Activated gamma-delta T cell treated with anti-CD3 and anti-CD28 coated beads, Interleukin-2, amount 50 U/mL, for 16 hours (primary cell): ENCODE data around the gene SLC26A2.
A peak's percentile ranks its signal among the peaks of the same experiment; 100 is the strongest.
"Not testable (repeated sequence)": the region's sequence is repeated elsewhere in the genome, so short reads cannot be mapped to it uniquely, and the experiment has no call there.

Source experiments
- DNase-seq: peaks from one replicate; pipeline ENCODE4 v3.0.0-alpha.2; 2020; ENCODE audit warnings: low read depth

SLC26A2 gene

GRCh38 chr5:150001660-150002486 is 41.3 kb downstream of the SLC26A2 start:
- peak; percentile 42 for DNase-seq

DNA sequence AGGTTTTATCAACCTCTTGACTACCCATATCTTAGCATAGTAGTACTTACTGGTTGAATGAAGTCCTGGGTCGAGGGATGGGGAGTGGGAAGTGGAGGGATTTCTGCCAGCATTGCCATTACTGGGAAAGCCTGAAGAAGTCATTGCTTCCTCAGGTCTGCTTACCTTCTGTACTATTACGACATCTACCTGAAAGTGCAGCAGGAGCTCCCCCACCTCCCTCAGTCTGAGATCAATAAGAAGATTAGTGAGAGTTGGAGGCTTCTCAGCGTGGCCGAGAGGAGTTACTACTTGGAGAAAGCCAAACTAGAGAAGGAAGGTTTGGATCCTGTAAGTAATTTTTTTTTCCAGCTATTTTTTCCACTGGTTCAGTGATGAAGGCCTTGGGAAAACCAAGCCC is 45.8 kb downstream of the SLC26A2 start:
- DNase-seq: no peak

GRCh38 chr5:150007050-150007449 is 46.5 kb downstream of the SLC26A2 start:
- DNase-seq: no peak

DNA sequence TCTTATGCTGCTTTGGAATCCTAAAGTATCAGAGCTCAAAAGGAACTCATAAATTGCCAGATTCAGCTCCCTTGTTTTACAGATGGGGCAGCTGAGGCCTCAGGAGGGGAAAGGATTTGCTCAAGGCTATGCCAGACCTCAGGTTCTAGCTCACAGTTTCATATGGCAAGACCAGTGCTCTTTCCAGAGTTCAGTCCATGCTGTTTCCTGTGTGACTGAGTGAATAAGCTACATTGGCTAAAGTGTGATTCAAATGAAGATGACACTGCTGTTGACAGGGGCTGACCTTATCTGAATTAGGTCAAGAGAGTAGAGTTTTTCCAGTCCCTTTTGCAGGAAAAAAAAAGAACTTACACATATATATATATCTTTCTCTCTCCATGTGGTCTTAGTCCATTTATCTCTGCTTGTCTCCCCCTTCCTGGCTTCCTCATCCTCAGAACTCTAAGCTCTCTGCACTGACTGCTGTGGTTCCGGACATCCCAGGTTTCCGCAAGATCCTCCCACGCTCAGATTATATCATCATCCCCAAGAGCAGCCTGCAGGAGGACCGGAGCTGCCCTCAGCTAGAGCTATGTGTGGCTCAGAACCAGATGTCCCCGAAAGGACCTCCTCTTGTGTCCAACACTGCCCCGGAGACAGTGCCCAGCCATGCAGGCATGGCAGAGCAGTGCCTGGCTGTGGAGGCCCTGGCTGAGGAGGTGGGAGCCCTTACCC is 49.3 kb downstream of the SLC26A2 start:
- no peak for DNase-seq

- DNase-seq: no peak
These were observed 53.4 kb downstream of the SLC26A2 start for GRCh38 chr5:150013931-150014330.

GRCh38 chr5:150014456-150014855 is 53.9 kb downstream of the SLC26A2 start:
- DNase-seq: no peak

DNA sequence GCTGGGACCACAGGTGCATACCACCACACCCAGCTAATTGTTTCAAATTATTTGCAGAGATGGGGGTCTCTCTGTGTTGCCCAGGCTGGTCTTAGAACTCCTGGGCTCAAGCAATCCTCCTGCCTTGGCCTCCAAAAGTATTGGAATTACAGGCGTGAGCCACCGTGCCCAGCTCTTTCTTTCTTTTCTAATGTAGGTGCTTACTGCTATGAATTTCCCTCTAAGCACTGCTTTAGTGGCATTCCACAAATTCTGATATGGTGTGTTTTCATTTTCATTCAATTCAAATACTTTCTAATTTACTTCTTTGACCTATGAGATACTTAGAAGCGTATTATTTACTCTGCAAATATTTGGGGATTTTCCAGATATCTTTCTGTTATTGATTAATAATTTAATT is 54.9 kb downstream of the SLC26A2 start:
- no peak for DNase-seq

GRCh38 chr5:150016537-150016936 is 56.0 kb downstream of the SLC26A2 start:
- DNase-seq: no peak

- DNase-seq: no peak
These were observed 56.9 kb downstream of the SLC26A2 start for GRCh38 chr5:150017226-150018005.

DNA sequence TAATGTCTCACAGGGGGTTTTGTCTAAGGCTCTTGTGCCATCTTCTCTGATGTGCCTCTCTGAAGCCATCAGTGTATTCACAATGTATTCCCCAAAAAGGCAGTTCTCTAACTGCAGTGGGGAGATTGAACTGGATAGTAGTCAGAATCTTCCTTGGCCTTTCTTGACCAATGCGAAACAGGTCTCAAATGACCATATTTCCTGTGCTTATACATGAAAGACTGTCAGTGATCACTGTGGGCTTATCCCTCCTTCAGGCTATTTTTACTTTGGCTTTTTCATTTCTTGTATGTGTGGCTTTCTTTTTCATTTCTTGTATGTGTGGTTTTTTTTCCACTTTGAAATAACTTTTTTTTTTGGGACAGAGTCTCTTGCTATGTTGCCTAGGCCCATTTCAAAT is 59.7 kb downstream of the SLC26A2 start:
- no peak for DNase-seq

GRCh38 chr5:150021491-150022157 is 61.1 kb downstream of the SLC26A2 start:
- DNase-seq: no peak

DNA sequence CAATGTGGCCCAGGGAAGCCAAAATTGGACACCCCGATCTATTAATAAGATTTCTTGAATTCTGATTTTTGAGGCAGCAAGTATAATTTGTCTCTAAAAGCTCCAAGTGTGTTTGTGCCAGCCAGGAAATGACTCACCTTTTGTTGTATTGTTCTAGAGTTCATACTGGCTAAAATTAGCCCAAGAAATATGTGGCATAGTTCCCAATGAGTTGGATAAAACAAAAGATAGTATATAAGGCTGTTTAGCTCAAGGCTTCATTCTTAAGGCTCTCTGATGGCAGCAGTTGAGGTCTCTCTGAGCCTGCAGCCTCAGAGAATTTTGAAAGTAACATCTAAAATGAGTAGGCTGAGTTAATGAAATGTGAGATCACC is 61.6 kb downstream of the SLC26A2 start:
- DNase-seq: no peak

- no peak for DNase-seq
These were observed 62.1 kb downstream of the SLC26A2 start for GRCh38 chr5:150022681-150023080.

GRCh38 chr5:150023136-150023535 is 62.6 kb downstream of the SLC26A2 start:
- DNase-seq: no peak

- no peak for DNase-seq
These were observed 63.9 kb downstream of the SLC26A2 start for GRCh38 chr5:150024346-150024984.

DNA sequence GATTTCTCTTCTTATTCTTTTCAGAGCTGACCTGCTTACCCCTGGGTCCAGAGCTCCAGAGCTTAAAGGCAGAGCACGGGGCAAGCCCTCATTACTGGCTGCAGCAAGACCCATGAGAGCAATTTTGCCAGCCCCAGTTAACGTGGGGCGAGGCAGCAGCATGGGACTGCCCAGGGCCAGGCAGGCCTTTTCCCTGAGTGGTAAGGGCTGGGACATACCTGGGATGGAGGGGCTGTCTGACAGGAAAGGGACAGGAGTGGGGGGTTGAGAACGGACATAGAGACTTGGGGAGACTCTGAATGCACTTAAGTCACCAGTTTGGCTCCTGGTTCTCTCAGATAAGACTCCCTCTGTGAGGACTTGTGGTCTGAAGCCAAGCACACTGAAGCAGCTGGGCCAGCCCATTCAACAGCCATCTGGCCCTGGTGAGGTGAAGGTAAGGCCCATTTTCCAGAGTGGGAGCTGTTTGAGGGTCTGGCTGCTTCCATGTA is 66.2 kb downstream of the SLC26A2 start:
- DNase-seq: no peak

DNA sequence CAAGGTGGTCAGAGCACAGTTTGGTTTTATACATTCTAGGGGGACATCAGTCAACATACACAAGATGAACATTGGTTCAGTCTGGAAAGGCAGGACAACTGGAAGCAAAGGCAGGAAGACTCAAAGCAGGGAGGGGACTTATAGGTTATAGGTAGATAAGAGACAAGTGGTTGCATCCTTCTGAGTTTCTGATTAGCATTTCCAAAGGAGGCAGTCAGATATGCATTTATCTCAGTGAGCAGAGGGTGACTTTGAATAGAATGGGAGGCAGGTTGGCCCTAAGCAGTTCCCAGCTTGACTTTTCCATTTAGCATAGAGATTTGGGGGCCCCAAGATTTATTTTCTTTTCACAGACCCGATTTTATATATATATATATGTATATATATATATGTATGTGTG is 67.5 kb downstream of the SLC26A2 start:
- DNase-seq: not testable (repeated sequence)

DNA sequence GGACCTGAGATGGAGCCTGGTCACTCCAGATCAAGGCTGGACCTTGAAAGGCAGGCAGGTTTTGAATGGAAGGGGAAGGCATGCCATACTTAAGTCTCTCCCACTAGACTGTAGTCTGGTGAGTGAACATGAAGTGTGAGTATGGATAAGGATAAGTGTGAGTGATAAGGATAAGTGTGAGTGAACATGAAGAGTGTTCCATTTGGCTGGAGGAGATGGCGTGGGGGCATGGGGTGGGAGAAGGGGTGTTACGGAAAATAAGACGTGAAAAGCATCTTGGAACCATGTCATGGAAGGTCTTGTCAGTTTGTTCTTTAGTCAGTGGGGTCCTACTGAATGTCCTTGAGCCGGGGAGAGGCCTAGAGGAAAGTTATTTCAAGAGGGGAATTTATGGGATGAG is 72.8 kb downstream of the SLC26A2 start:
- no peak for DNase-seq

DNA sequence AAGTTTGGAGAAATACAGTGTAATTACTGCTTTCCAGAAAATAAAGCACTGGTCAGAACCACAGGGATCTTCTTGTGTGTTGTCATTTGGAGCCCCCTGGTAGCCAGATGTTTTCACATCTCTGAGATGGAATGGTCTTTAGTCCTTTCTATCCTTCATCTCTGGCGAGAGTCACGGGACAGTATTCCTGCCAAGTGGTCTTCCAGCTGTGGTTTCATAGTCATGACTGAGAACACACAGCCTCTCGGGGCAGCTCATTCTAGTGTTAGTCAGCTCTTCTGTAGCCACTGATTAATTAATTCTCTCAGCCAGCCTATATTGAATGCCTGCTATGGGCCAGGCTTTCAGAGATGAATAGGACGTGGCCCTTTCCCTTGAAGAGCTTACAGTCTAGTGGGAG is 74.1 kb downstream of the SLC26A2 start:
- no peak for DNase-seq

DNA sequence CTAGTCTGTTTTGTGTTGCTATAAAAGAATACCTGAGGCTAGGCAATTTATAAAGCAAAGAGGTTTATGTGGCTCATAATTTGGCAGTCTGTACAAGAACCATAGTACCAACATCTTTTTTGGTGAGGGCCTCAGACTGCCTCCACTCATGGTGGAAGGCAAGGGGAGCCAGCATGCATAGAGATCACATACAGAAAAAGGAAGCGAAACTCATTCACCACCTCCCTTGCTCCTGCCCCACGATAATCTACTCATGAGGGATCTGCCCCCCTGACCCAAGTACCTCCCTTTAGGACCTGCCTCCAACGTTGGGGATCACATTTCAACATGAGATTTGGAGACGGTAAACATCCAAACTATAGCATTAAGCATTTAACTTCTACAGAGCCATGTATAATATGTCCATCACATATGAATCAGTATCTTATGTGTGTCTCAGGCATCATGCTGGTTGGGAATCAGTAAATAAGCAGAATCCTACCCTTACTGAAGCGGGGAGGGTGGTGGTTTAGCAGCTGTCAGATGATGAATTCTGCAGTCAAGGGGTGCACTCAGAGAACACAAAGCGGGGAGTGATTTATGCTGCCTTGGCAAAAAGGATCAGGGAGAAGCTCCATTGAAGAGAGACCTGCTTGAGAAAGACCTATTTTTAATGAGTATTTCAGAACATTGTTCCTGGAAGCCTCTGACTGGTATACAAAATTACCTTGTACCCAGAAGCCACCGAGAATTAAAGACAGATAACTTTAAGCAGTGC is 74.8 kb downstream of the SLC26A2 start:
- DNase-seq: no peak

DNA sequence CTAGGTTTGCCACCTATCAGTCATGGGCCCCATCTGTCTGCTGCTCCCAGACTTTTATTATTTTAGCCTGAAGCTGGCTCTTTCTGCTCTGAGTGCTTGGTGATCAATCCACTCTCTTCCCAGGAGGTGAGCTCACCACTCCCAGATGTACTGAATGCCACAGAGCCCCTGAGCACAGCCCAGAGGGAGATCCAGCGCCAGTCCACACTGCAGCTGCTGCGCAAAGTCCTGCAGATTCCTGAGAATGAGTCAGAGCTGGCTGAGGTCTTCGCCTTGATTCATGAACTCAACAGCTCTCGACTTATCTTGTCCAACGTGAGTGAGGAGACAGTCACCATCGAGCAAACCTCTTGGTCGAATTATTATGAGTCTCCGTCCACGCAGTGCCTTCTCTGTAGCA is 76.0 kb downstream of the SLC26A2 start:
- no peak for DNase-seq
